Adipocyte (in vitro differentiated cells): Measurements from ENCODE around the gene OSGEP.
A peak's percentile ranks its signal among the peaks of the same experiment; 100 is the strongest.
"Not testable (repeated sequence)": the region's sequence is repeated elsewhere in the genome, so short reads cannot be mapped to it uniquely, and the experiment has no call there.

Source experiments
- DNase-seq: peaks from one replicate; pipeline ENCODE4 v3.0.0-alpha.2; 2015; ENCODE audit warnings: low read depth
- H3K27me3 ChIP-seq: replicated peaks from 2 replicates; pipeline ENCODE4 v1.7.0; 2013; ENCODE audit warnings: mild to moderate bottlenecking, low read length, moderate library complexity; ENCODE audit not compliant: control insufficient read depth, insufficient read depth
- H3K36me3 ChIP-seq: 2 replicates; pipeline ENCODE4 v1.7.0; 2013; ENCODE audit warnings: low read length, mild to moderate bottlenecking, moderate library complexity; ENCODE audit not compliant: control insufficient read depth, insufficient read depth, severe bottlenecking
- H3K4me1 ChIP-seq: 2 replicates; pipeline ENCODE4 v1.7.0; 2013; ENCODE audit warnings: mild to moderate bottlenecking, low read length, moderate library complexity; ENCODE audit not compliant: control insufficient read depth, insufficient read depth
- H3K4me3 ChIP-seq: 2 replicates; pipeline ENCODE4 v1.7.0; 2013; ENCODE audit warnings: mild to moderate bottlenecking, low read length, moderate library complexity
- H3K9ac ChIP-seq: 2 replicates; pipeline ENCODE4 v1.7.0; 2013; ENCODE audit warnings: mild to moderate bottlenecking, low read length, moderate library complexity
- H3K9me3 ChIP-seq: 2 replicates; pipeline ENCODE4 v1.7.0; 2013; ENCODE audit warnings: mild to moderate bottlenecking, low read length, moderate library complexity; ENCODE audit not compliant: control insufficient read depth

The OSGEP gene

GRCh38 chr14:20469890-20470602 is 15.4 kb upstream of the OSGEP start:
- peak; percentile 73 for DNase-seq
- H3K36me3 ChIP-seq: peaks cover 28% of the 10 kb centered on the region
- H3K27me3 ChIP-seq: no peaks in the 10 kb centered on the region
- H3K9me3 ChIP-seq: no peaks in the 10 kb centered on the region
- H3K4me1 ChIP-seq: peaks cover 13% of the 10 kb centered on the region
- peak overlapping the region; percentile 91 for H3K4me3 ChIP-seq
- H3K9ac ChIP-seq: peak overlapping the region; percentile 92

GRCh38 chr14:20469242-20469889 is 14.8 kb upstream of the OSGEP start, which contains the start of gene PNP:
Gene PNP, plus strand, starts transcription at chr14:20469406. Its CDS starts 119 bp downstream, at chr14:20469525.
- DNase-seq: peak; percentile 92
- H3K9me3 ChIP-seq: no peaks in the 10 kb centered on the region
- peaks cover 21% of the 10 kb centered on the region for H3K36me3 ChIP-seq
- H3K4me3 ChIP-seq: peak within 1 kb of the TSS; percentile 91
- H3K27me3 ChIP-seq: no peaks in the 10 kb centered on the region
- peaks cover 13% of the 10 kb centered on the region for H3K4me1 ChIP-seq
- peak within 1 kb of the TSS; percentile 92 for H3K9ac ChIP-seq

- Histone ChIP-seq H3K9ac (peak overlapping the region; percentile 92), H3K4me3 (peak overlapping the region; percentile 91), H3K4me1 (peaks cover 13% of the 10 kb centered on the region), H3K36me3 (peaks cover 16% of the 10 kb centered on the region), H3K27me3 (no peaks in the 10 kb centered on the region), H3K9me3 (no peaks in the 10 kb centered on the region)
- peak; percentile 48 for DNase-seq
Observed at GRCh38 chr14:20468764-20469241, 14.2 kb upstream of the OSGEP start.

GRCh38 chr14:20461225-20462141 is 6.9 kb upstream of the OSGEP start, which contains the start of gene PIP4P1:
Gene PIP4P1, minus strand, starts transcription at chr14:20461434. Its CDS starts 109 bp downstream, at chr14:20461325.
- peak within 1 kb of the TSS; percentile 94 for H3K9ac ChIP-seq
- H3K27me3 ChIP-seq: no peaks in the 10 kb centered on the region
- H3K4me1 ChIP-seq: peaks cover 36% of the 10 kb centered on the region
- peak within 1 kb of the TSS; percentile 98 for H3K4me3 ChIP-seq
- no peaks in the 10 kb centered on the region for H3K9me3 ChIP-seq
- peaks cover 31% of the 10 kb centered on the region for H3K36me3 ChIP-seq
- peak; percentile 100 for DNase-seq

- H3K9me3 ChIP-seq: no peaks in the 10 kb centered on the region
- H3K4me3 ChIP-seq: peak overlapping the region; percentile 98
- peak overlapping the region; percentile 94 for H3K9ac ChIP-seq
- no peaks in the 10 kb centered on the region for H3K27me3 ChIP-seq
- peaks cover 32% of the 10 kb centered on the region for H3K36me3 ChIP-seq
- DNase-seq: no peak
- peaks cover 40% of the 10 kb centered on the region for H3K4me1 ChIP-seq
Observed at GRCh38 chr14:20460458-20461224, 6.0 kb upstream of the OSGEP start.

- H3K27me3 ChIP-seq: no peaks in the 10 kb centered on the region
- H3K9ac ChIP-seq: peak overlapping the region; percentile 94
- H3K9me3 ChIP-seq: no peaks in the 10 kb centered on the region
- peaks cover 48% of the 10 kb centered on the region for H3K4me1 ChIP-seq
- H3K36me3 ChIP-seq: peaks cover 32% of the 10 kb centered on the region
- no peak for DNase-seq
- no peak overlapping the region for H3K4me3 ChIP-seq
Observed at GRCh38 chr14:20458031-20458789, 3.6 kb upstream of the OSGEP start.

- peak overlapping the region; percentile 90 for H3K4me3 ChIP-seq
- H3K9me3 ChIP-seq: no peaks in the 10 kb centered on the region
- DNase-seq: no peak
Observed at GRCh38 chr14:20456971-20457370, 2.4 kb upstream of the OSGEP start.

GRCh38 chr14:20455355-20456300 is 1.0 kb upstream of the OSGEP start:
- Histone ChIP-seq H3K4me1 (peaks cover 46% of the 10 kb centered on the region), H3K27me3 (no peaks in the 10 kb centered on the region), H3K9me3 (no peaks in the 10 kb centered on the region), H3K4me3 (peak overlapping the region; percentile 90), H3K36me3 (peaks cover 42% of the 10 kb centered on the region), H3K9ac (peak overlapping the region; percentile 94)
- DNase-seq: peak; percentile 91

More at GRCh38 chr14:20456971-20457370, 2.4 kb upstream of the OSGEP start:
- H3K9ac ChIP-seq: peak overlapping the region; percentile 94
- H3K27me3 ChIP-seq: no peaks in the 10 kb centered on the region
- peaks cover 35% of the 10 kb centered on the region for H3K36me3 ChIP-seq
- H3K4me1 ChIP-seq: peaks cover 48% of the 10 kb centered on the region

- H3K4me3 ChIP-seq, H3K27me3 ChIP-seq, H3K9me3 ChIP-seq, DNase-seq, H3K9ac ChIP-seq: not testable (repeated sequence)
- peaks cover 28% of the 10 kb centered on the region for H3K4me1 ChIP-seq
- H3K36me3 ChIP-seq: peaks cover 52% of the 10 kb centered on the region
Observed at GRCh38 chr14:20452831-20453230, 1.8 kb downstream of the OSGEP start.
